ENCODE results near the gene IQCH.

DNA sequence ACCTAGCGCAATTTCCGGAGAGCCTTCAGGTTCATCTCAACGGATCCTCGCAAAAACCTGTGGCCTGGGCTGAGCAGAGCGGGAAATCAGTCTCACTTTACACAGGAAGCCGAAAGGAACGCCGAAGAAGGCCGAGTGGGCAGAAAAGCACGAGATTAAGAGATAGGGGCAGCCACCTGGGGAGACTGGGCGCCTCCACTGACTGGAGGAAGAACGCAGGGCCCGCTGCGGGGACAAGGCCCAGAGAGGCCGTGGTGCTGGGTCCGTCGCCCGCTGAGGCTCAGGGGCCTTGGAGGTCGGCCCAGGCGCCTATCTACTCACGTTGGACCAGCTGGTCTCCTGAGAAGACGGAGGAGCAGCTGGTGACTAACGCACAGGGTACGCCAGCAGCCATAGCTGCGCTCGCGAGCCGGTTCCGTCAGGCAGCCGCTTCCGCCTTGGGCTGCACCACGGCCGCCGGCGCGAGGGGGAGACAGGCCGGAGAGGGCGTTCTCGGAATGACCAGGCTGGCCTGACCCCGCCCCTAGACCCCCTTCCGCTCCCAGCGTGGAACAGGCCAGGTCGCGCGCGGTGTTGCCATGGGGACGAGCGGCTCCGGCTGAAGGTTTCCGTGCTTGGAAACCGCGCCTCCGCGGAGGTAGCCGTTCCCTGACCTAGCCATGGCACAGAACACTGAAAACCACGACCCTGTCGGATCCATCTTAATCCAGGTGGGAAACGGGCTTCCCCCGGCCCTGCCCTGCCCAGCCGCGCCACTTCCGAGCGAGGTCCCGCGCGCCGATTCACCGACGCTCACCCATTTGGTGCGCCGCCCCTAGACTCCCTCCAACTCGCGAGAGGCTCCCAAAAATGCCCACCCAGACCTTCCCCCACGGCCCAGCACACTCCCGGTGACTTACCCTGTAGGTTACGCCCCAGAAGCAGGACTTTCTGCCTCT, at the start of gene IQCH, which contains the start of gene AAGAB:
- peak in 1 of 2 experiments; percentile 36; a peak in 1 of 5 replicates for TF ChIP-seq RAD21 (conservative IDR thresholded peaks at IDR 0.05 in 1 of 2, IDR thresholded peaks at IDR 0.05 in 1 of 2)
- no peak for TF ChIP-seq ZSCAN20 (CRISPR knock-in tag; IDR thresholded peaks at IDR 0.05)
- TF ChIP-seq SMC3 (IDR thresholded peaks at IDR 0.05): peak; percentile 13; the same call in 1 of the 3 replicates
- TF ChIP-seq USF2 (IDR thresholded peaks at IDR 0.05): no peak
- TF ChIP-seq EP300 (IDR thresholded peaks at IDR 0.05): no peak
- TF ChIP-seq ELK1 (IDR thresholded peaks at IDR 0.05; ENCODE audit: low read depth, low read length): 0 out of 2 replicates have a peak, but pooled peaks have one; percentile 17
- no peak for TF ChIP-seq CTCF (IDR thresholded peaks at IDR 0.05)
- TF ChIP-seq KDM1A (IDR thresholded peaks at IDR 0.05; ENCODE audit: low read depth): no peak
- no peak for TF ChIP-seq CEBPB (IDR thresholded peaks at IDR 0.05)
- TF ChIP-seq REST (IDR thresholded peaks at IDR 0.05): peak; percentile 58; the same call in 1 of the 2 replicates
- TF ChIP-seq ESRRA (IDR thresholded peaks at IDR 0.05; ENCODE audit: borderline replicate concordance, low read length): 0 out of 2 replicates have a peak, but pooled peaks have one; percentile 10
- peak; percentile 75 for TF ChIP-seq CHD2 (IDR thresholded peaks at IDR 0.05; ENCODE audit: low read length, partially characterized antibody)

All from A549 (cell line).